Sciatic nerve (tissue), 2 donors: Measurements from ENCODE around the gene ST14. TPM values are rescaled to one million over a fixed set of nuclear protein-coding genes. Genes with fewer than 3 reads are reported as not detected.

Experiments
- ATAC-seq: fragments of 200-7000 bp; cut with Tn5 transposase; one replicate; pipeline ENCODE4 v1.9.1; 2020; ENCODE audit warnings: mild to moderate bottlenecking, moderate library complexity
- DNase-seq: peaks from one replicate; pipeline ENCODE4 v3.0.0-alpha.2; 2020; ENCODE audit warnings: low spot score
- intact Hi-C: fragments of 100-400 bp; cut with DNase I; formaldehyde crosslinking; loops from one replicate; pipeline ENCODE4 v1.14.2; 2022
- total RNA-seq: library from RNA; stranded (reverse); fragmentation: NEBNext Ultra II Directional; extraction: Animal tissue kit (Norgen Biotek cat#: 25700); gene quantifications from one replicate; pipeline ENCODE4 v1.2.1, GENCODE V29; 2021
- donor health status: DM: no; HTN: no; CAD: no.
- donor health status: DM: no; HTN: no; CAD: no.

The ST14 gene
- total RNA-seq, 1 donor from 2014 or later = 2.8 TPM

DNA sequence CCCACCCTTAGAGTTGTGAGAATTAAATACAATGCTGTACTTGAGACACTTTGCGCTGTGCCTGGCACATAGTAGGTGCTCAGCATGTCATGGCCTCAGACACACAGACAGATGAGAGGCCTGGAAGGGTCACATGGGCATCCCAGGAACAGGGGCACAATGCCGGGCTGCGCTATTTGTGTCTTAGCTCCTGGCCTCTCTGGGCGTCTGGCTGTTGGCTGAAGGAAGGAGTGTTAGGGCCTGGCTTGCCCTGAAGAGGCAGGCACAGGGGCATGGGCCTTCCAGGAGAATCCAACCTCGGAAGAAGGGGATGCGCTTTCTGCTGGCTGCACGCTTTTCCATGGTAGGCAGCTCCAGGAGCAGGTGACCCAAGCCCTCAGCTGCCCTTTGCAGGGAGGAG, 41.4 kb downstream of the ST14 start:
- intact Hi-C loops = no loop called here

DNA sequence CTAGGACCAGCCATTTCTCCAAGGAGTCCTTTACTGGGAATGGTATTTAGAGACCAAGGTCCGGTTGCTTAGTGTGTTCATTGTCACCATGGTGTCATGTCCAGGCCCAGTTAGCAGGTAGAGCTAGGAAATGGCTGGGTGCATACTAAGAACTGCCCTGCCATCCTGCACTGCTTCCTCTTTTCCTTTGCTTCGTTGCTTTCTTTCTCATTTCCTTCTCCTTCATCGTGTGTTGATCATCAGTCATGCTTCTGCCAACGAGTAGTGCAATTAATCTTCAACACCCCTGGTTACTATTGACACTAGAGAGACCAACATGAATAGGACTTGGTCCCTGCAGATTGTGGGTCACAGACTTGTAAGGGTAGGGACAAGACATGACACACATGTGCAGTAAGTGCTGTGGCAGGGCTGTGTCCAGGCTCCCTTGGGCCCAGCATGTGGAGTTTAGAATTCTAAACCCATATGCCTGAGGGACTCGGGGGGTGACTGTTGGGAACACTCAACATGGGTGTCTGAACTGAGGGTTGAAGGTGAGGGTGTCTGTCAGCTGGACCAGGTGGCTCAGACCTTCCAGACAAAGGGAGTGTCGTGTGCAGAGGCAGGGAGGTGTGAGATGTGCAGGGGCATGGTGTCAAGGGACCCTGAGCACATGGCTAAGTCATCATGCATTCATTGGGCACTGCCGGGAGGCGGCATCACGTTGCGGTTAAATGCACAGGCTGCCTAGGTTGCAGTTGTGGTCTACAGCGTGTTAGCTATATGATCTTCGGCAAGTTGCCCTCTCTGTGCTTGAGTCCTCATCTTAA, 42.6 kb downstream of the ST14 start:
- DNase-seq = no peak
- intact Hi-C loops = no loop called here

More for the DNA sequence above, 41.4 kb downstream of the ST14 start:
- ATAC-seq (no peak), DNase-seq (no peak)

DNA sequence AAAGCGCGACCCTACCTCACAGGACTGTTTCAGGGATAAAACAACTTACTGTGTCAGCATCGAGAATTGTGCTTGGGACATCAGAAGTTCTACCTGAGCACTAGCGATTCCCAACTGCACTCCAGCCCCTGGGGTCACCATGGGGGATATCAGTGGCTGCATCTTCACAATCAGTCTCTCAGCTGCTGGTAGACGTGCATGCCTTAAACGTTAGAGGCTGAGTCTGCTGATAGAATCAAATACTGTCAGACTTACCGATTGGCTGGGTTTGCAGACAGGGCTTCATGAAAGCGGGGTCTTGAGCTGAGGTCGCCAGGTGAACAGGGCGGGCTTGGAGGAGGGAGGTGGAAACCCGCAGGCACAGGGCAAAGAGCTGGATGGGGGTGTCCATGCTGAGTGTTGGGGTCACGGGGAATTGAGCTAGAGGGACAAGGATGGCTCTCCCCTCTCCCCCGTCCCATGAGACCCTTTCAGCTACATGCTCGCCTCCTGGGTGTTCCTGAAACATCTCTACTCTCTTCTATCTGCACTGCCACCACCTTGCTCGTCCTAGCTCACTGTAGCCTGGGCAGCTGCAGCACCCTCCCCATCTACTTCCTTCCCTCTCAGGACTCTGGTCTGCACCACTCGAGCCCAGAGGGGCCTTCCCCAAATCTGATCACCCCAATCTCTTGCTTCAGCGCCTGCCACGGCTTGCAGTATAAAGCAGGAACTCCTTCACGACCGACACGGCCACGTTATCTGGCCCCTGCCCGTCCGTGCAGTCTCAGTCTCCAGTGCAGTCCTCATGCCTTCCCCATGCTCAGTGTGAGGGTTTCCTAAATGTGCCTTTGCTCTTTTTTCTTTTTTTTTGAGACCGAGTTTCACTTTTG, 43.5 kb downstream of the ST14 start:
- ATAC-seq (no peak), DNase-seq (no peak)
- intact Hi-C loops = no loop called here

More for the DNA sequence above, 42.6 kb downstream of the ST14 start:
- ATAC-seq = no peak

DNA sequence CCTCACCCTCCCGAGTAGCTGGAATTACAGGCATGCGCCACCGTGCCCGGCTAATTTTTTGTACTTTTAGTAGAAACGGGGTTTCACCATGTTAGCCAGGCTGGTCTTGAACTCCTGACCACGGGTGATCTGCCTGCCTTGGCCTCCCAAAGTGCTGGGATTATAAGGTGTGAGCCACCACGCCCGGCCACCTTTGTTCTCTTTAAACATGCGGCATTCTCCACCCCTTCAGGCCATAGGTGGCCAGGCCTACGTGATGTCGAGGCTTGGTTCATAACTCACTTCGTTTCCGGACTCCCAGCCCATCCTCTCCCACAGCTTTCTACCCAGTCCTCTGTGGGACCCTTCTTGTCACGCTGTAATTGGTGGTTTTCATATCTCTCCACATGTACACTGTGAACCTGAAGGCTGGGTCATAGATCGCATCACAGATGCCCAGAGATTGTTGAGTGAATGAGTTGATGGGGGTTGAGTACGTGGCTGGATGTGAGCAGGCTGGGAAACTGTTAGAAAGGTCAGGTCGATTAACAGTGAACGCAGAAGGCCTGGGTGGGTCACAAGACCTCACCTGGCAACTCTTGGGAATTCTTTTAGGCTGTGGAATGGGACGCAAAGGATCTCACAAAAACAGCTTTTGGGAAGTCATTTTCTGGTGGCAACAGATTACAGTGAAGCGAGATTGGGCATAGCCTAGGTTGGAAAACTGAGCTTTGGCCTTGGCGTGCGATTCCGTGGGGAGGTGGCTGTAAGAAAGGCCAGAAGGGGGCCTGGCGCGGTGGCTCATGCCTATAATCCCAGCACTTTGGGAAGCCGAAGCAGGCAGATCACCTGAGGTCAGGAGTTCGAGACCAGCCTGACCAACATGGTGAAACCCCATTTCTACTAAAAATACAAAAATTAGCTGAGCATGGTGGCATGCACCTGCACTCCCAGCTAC, 44.5 kb downstream of the ST14 start:
- intact Hi-C loops = no loop called here
- DNase-seq = no peak
- no peak for ATAC-seq

DNA sequence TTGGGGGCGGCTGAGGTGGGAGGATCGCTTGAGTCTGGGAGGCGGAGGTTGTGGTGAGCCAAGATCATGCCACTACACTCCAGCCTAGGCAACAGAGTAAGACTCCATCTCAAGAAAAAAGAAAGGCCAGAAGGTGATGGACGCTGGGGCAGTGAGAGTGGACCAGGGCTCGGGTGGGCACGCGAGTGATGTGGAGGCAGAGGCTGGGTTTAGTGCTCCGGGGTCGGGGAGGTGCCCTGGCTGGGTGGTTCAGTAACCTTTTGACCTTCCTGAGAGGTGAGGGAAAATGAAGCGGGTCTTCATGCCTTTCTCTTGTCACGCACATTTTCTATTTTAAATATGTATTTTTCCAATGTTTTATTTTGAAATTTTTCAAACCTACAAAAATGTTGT, 45.1 kb downstream of the ST14 start:
- DNase-seq = no peak
- no peak for ATAC-seq
- intact Hi-C loops = no loop called here

DNA sequence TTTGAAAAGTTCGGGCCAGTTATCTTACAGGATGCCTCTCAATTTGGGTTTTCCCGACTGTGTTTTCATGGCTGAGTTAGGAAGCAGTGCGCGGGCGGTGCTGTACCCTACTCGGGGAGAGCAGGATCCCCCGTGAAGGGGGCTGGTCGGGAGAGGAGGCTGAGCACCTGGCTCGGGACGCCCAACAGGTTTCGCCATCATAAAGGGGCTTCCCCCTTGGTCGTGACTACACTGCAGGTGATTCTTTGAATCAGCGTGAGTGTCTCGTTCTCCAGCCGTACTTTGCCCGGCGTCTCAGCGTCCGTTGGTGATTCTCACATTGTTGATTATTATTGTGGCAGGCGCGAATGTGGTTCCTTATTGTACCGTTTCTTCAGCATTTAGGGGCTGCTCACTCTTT, 46.6 kb downstream of the ST14 start:
- DNase-seq (peak; percentile 32), ATAC-seq (no peak)
- intact Hi-C loops = no loop called here

DNA sequence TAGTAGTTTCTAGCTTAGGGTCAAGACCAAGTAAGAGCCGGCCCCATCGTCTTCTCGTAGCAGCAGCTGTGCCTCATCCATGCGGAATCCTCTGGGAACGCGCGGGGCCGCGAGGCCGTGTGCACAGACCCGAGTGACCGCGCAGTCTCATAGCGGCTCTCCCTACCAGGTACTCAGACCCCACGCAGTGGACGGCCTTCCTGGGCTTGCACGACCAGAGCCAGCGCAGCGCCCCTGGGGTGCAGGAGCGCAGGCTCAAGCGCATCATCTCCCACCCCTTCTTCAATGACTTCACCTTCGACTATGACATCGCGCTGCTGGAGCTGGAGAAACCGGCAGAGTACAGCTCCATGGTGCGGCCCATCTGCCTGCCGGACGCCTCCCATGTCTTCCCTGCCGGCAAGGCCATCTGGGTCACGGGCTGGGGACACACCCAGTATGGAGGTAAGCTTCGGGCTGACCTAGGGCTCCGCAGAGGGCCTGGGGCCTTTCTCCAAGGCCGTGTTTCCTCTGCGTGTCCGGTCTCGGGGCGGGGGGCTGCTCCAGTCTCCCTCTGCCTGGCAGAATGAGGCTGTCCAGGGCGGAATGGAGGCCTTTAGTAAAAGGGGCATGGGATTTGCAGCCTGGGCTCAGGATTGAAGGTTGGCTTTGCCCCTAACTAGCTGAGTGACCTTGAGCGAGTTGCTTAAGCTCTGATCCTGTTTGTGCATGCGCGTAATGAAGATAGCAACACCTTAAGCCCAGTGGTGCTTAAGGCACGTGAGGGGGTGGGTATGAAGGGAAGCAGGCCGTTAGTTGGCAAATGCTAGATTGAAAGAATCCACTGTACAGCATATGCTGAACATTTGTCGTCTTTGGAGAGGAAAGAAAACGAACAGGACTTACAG, 48.9 kb downstream of the ST14 start:
- no peak for ATAC-seq
- peak; percentile 49 for DNase-seq
- intact Hi-C loops = no loop called here

DNA sequence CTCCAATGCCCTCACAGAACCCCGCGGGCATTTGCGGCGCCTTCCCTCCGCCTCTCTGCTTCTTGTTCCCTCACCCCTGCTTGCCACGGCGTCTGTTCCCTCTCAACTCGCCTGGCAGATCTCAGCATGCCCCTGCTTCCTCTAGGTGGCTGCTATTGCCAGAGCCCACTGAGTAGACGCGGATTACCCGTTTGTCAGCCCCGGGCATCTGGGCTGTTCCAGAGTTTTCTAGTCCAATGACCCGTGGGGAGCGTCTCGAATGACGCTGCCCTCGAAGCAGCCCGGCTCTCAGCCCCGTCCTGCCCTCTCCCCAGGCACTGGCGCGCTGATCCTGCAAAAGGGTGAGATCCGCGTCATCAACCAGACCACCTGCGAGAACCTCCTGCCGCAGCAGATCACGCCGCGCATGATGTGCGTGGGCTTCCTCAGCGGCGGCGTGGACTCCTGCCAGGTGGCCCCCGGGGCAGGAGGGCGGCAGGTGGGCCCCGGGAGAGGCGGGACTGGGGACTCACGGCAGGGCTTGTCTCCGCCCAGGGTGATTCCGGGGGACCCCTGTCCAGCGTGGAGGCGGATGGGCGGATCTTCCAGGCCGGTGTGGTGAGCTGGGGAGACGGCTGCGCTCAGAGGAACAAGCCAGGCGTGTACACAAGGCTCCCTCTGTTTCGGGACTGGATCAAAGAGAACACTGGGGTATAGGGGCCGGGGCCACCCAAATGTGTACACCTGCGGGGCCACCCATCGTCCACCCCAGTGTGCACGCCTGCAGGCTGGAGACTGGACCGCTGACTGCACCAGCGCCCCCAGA, 49.7 kb downstream of the ST14 start:
- intact Hi-C loops = no loop called here
- ATAC-seq = no peak
- peak; percentile 53 for DNase-seq

DNA sequence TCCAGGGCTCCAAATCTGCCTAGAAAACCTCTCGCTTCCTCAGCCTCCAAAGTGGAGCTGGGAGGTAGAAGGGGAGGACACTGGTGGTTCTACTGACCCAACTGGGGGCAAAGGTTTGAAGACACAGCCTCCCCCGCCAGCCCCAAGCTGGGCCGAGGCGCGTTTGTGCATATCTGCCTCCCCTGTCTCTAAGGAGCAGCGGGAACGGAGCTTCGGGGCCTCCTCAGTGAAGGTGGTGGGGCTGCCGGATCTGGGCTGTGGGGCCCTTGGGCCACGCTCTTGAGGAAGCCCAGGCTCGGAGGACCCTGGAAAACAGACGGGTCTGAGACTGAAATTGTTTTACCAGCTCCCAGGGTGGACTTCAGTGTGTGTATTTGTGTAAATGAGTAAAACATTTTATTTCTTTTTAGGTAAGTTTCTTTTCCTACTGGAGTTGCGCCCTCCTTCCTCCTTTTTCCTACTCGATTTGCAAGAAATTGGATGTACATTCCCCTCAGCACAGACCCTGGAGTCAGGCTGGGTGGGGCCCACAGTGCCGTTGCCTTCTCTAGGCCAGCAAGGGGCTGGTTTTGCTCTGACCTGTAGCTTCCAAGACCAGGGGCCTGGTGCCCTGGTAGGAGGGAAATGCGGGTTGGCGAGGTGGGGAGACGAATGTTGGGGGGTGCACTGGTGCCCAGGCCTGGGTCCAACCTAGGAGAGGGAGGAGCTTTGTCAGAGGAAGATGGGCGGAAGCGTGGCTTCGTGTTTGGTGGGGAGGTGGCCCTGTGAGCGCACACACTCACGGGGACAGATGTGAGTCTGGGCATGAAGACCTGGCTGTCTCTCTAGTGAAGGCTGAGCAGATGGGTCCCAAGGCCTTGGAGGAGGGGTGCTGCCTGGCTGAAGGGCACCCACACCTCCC, 50.6 kb downstream of the ST14 start:
- DNase-seq = peak; percentile 51
- intact Hi-C loops = loop anchor here (10.0 kb wide), 1 partner anchor 215 kb away; the partner anchor contains the start of gene ADAMTS8
- ATAC-seq = no peak

DNA sequence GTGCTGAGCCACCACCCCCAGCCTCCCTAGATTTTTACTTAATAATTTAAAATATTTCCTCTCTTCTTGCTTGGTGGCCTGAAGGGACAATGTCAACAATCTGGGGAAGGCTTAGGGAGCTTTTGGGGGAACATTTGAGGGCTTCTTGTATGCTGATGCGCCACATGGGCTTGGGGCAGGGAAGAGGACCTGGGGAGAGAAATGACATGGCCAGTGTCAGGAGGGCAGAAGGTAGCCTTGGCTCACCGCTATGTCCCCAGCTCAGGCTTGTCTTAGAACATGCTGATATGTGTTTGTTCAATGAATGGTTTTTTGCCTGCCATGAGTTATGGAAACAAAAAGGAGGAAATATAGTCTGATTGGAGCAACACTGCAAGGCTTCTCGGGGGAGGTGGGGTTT, 51.6 kb downstream of the ST14 start:
- DNase-seq (peak; percentile 18), ATAC-seq (no peak)
- intact Hi-C loops = loop anchor here (10.0 kb wide), 1 partner anchor 214 kb away; the partner anchor contains the start of gene ADAMTS8

DNA sequence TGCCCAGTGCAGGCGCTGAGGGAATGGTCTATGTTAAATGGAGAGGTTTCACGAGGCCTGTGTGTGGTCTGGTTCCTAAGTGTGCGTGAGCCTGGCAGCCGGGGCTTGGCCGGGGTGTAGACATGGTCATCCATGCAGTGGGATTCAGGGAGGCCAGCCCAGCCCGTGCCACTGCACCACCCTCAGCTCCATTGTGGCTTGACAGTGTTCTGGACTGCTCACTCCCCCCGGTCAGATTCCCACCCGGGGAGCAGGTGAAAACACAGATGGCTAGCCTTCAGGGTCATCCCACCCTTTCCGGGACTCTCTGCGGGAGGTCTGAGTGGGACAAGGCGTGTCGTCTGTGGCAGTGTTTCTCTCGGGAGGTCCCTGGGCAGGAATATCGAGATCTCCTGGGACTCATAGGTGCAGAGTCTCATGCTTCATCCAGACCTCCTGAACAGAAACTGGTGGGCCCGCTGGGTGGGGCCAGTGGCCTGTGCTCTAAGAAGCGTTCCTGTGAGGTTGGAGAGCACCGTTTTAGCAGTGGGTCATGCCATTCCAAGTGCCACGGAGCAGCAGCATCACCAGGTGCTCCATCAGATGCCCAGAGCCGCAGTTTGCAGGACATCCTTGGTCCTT, 52.3 kb downstream of the ST14 start:
- peak; percentile 51 for DNase-seq
- intact Hi-C loops = loop anchor here (10.0 kb wide), 1 partner anchor 213 kb away; the partner anchor contains the start of gene ADAMTS8
- no peak for ATAC-seq

DNA sequence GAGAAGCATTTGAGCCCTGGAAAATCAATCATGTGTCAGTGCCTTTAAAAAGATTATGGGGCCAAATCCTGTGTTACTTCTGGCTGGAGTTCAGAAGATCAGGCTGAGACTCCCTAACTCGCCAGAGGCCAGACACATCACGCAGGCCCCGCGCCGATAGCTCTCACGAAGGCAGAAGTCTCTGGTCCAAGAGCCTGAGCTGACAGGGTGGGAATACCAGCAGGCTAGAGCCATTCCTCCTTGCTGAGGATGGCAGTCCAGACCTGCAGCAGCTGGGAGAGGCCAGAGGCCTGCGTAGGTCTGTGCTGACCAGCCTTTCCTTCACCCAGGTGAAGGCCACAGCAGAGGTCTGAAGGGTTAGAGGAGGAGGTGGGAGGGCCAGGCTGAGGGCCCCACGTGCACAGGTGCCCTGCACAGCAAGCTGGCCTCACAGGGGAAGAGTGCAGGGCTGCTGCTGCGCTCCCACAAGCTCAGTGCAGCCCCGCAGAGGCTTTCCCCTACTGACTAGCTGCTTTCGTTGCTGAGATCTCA, 52.9 kb downstream of the ST14 start:
- DNase-seq (peak; percentile 42), ATAC-seq (peak; percentile 31)
- intact Hi-C loops = loop anchor here (10.0 kb wide), 1 partner anchor 212 kb away; the partner anchor contains the start of gene ADAMTS8

DNA sequence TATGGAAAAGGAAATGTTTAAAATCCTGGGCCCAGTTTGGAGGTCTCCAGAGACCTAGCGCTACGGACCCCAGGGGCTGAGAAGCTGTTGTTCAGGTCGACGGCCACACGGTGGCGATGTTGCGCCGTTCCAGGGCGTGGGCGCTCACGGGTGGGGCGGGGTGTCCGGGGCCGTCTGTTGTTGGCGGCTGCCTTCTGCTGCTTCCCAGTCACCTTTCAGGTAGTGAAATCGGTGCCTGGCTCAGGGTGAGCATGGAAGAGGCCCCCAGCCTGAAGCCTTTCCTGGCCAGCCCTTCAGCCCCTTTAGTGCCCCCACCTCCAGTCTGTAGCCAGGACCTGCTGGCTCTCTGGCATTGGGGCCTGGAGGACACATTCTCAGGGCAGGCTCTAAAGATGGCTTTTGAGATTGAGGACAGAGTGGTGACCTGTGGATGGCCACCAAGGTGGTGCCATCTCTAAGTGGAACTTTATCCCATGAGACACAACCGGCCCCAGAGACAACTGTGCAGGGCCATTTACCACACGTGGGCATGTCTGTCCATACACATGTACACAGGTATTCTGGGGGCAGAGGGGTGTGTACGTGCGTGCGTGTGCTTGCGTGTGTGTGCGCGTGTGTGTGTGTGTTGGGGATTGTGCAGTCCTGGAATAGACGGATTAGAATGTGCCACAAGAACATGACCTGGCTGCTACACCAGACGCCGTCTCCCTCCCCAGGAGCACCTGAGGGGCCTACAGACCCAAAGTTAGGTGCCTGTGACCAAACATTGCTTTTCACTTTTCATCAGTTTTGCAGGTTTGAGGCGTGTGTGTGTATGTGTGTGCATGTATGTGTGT, 53.8 kb downstream of the ST14 start:
- ATAC-seq (peak; percentile 84), DNase-seq (peak; percentile 83)
- intact Hi-C loops = loop anchor here (10.0 kb wide), 1 partner anchor 211 kb away; the partner anchor contains the start of gene ADAMTS8

DNA sequence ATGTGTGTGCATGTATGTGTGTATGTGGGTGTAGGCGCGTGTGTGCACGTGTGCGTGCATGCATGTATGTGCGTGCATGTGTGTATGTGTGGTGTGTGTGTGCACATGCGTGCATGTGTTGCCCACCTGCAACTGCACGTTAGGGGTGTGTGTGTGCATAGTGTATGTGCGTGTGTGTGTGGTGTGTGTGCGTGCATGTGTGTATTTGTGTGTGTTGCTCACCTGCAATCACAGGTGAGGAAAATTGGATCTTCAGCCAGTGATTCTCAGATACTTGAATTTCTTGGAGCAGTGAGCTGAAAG, 54.3 kb downstream of the ST14 start:
- intact Hi-C loops = loop anchor here (10.0 kb wide), 1 partner anchor 211 kb away; the partner anchor contains the start of gene ADAMTS8
- ATAC-seq (no peak), DNase-seq (peak; percentile 6)
